ENCODE results near the gene RARRES2. TPM values are rescaled to one million over a fixed set of nuclear protein-coding genes. Genes with fewer than 3 reads are reported as not detected.

The RARRES2 gene
- polyA plus RNA-seq, 1 of the 3 experiments (the other 2 are of a cell fraction) = 0.43 TPM

DNA sequence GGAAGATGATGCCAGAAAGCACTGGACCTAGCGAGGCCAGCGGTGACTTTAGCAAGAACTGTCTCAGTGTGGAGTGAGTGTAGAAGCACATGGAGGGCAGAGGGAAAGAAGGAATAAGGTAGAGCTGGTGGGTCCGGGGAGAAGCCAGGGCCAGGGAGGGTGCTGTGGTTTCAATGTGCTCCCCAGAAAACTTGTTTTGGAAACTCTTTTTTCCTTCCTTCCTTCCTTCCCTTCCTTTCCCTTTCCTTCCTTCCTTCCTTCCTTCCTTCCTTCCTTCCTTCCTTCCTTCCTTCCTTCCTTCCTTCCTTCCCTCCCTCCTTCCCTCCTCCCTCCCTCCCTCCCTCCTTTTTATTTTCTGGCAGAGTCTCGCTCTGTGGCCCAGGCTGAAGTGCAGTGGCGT, 5.5 kb upstream of the RARRES2 start:
- WGBS (ENCODE audit: low lambda C conversion rate) = 60% methylated on average over 5 of the region's 5 CpGs
- no peak for TF ChIP-seq TAF1 (IDR thresholded peaks at IDR 0.05; ENCODE audit: borderline replicate concordance, low read depth, low read length)
- no peak for TF ChIP-seq MEF2A (IDR thresholded peaks at IDR 0.05; ENCODE audit: borderline replicate concordance, low read depth)
- TF ChIP-seq, protein P1, sequence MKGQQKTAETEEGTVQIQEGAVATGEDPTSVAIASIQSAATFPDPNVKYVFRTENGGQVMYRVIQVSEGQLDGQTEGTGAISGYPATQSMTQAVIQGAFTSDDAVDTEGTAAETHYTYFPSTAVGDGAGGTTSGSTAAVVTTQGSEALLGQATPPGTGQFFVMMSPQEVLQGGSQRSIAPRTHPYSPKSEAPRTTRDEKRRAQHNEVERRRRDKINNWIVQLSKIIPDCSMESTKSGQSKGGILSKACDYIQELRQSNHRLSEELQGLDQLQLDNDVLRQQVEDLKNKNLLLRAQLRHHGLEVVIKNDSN (IDR thresholded peaks at IDR 0.05; ENCODE audit: borderline replicate concordance, low read depth) = no peak
- TF ChIP-seq, protein P2, sequence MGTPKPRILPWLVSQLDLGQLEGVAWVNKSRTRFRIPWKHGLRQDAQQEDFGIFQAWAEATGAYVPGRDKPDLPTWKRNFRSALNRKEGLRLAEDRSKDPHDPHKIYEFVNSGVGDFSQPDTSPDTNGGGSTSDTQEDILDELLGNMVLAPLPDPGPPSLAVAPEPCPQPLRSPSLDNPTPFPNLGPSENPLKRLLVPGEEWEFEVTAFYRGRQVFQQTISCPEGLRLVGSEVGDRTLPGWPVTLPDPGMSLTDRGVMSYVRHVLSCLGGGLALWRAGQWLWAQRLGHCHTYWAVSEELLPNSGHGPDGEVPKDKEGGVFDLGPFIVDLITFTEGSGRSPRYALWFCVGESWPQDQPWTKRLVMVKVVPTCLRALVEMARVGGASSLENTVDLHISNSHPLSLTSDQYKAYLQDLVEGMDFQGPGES (IDR thresholded peaks at IDR 0.05; ENCODE audit: low read depth, low read length) = no peak
- POLR2A ChIA-PET = interaction anchor here (0.9 kb wide), 1 partner anchor 22 kb away, joined by 3 read pairs; the partner anchor contains the start of gene REPIN1

DNA sequence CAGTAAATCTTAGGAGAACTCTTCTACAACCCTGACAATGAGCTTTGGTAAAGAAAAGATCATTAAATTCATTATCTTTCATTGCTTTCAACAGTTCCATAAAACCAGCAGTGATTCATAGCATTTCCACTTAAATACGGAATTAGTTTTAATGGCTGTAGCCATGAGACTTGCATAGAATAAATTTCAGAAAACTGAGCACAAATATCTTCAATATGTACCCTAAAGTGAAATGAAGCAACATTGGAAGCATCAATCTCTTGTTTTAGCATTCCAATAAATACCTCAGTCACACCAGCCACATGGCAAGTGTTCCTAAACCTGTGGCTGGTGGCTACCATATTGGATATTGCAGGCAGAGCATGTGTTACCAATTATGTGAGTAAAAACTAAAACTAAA, 3.6 kb upstream of the RARRES2 start:
- POLR2A ChIA-PET = no interaction called here
- Histone ChIP-seq H3K9me3 (no peaks in the 10 kb centered on the region), H4K20me1 (ENCODE audit: insufficient read depth) (no peaks in the 10 kb centered on the region), H3K27ac (ENCODE audit: low read depth in 2 of 2, low read length in 1 of 2) (no peak overlapping the region), H3K79me2 (ENCODE audit: insufficient read depth) (no peaks in the 10 kb centered on the region), H3K9me2 (no peaks in the 10 kb centered on the region), H3K4me1 (ENCODE audit: control insufficient read depth in 1 of 2, insufficient read depth in 2 of 2, low read depth in 1 of 2, low read length in 1 of 2) (no peaks in the 10 kb centered on the region; a peak in 1 of 4 replicates), H3K4me2 (no peak overlapping the region), H3K27me3 (ENCODE audit: insufficient read depth) (peaks cover 8% of the 10 kb centered on the region; the same call in 1 of the 2 replicates), H3K9ac (no peak overlapping the region), H3F3A (replicated peaks; ENCODE audit: insufficient read depth) (no peaks in the 10 kb centered on the region), H2AFZ (ENCODE audit: low read depth) (no peak overlapping the region), H3K4me3 (ENCODE audit: low read depth in 2 of 2, low read length in 1 of 2) (no peak overlapping the region), H3K36me3 (replicated peaks in 1 of 2; ENCODE audit: control insufficient read depth in 1 of 2, insufficient read depth in 2 of 2, low read length in 1 of 2) (no peaks in the 10 kb centered on the region)
- DNase-seq = no peak
- CTCF ChIA-PET = interaction anchor here (0.6 to 2.0 kb wide), 4 partner anchors 10 to 36 kb away, joined by 3 to 10 read pairs (median 4); no protein-coding TSS in a partner anchor
- WGBS (ENCODE audit: low lambda C conversion rate) = 52% methylated on average over 1 of the region's 1 CpG
- no peak for TF ChIP-seq FOXM1 (IDR thresholded peaks at IDR 0.05; ENCODE audit: low read depth)
- TF ChIP-seq MXI1 (IDR thresholded peaks at IDR 0.05; ENCODE audit: low read depth, low read length) = no peak
- TF ChIP-seq, protein P3, sequence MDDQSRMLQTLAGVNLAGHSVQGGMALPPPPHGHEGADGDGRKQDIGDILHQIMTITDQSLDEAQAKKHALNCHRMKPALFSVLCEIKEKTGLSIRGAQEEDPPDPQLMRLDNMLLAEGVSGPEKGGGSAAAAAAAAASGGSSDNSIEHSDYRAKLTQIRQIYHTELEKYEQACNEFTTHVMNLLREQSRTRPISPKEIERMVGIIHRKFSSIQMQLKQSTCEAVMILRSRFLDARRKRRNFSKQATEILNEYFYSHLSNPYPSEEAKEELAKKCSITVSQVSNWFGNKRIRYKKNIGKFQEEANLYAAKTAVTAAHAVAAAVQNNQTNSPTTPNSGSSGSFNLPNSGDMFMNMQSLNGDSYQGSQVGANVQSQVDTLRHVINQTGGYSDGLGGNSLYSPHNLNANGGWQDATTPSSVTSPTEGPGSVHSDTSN (IDR thresholded peaks at IDR 0.05) = no peak
- no peak for TF ChIP-seq FOXJ3 (CRISPR knock-in tag; IDR thresholded peaks at IDR 0.05)
- TF ChIP-seq, protein P1 (IDR thresholded peaks at IDR 0.05; ENCODE audit: borderline replicate concordance, low read depth) = no peak
- TF ChIP-seq TEAD4 (IDR thresholded peaks at IDR 0.05; ENCODE audit: borderline replicate concordance, insufficient read depth) = no peak
- no peak for TF ChIP-seq ELF1 (IDR thresholded peaks at IDR 0.05)
- no peak for TF ChIP-seq EZH2phosphoT487 (IDR thresholded peaks at IDR 0.05; ENCODE audit: borderline replicate concordance, low read depth)
- TF ChIP-seq RAD21 (IDR thresholded peaks at IDR 0.05; ENCODE audit: low read length) = no peak
- TF ChIP-seq RCOR1 (IDR thresholded peaks at IDR 0.05; ENCODE audit: low read length) = no peak
- no peak for TF ChIP-seq JUND (IDR thresholded peaks at IDR 0.05)
- no peak for TF ChIP-seq TCF12 (IDR thresholded peaks at IDR 0.05)
- no peak for TF ChIP-seq RFX5 (IDR thresholded peaks at IDR 0.05; ENCODE audit: low read length)
- TF ChIP-seq, protein P4, sequence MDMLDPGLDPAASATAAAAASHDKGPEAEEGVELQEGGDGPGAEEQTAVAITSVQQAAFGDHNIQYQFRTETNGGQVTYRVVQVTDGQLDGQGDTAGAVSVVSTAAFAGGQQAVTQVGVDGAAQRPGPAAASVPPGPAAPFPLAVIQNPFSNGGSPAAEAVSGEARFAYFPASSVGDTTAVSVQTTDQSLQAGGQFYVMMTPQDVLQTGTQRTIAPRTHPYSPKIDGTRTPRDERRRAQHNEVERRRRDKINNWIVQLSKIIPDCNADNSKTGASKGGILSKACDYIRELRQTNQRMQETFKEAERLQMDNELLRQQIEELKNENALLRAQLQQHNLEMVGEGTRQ (IDR thresholded peaks at IDR 0.05; ENCODE audit: borderline replicate concordance, low read depth, low read length) = no peak
- TF ChIP-seq YY1 (IDR thresholded peaks at IDR 0.05; ENCODE audit: low read depth) = no peak
- no peak for TF ChIP-seq SMC3 (IDR thresholded peaks at IDR 0.05; ENCODE audit: low read depth, low read length)
- no peak for TF ChIP-seq GATA2 (CRISPR knock-in tag; IDR thresholded peaks at IDR 0.05)
- no peak for TF ChIP-seq GABPA (IDR thresholded peaks at IDR 0.05; ENCODE audit: low read depth)
- TF ChIP-seq, protein P2 (IDR thresholded peaks at IDR 0.05; ENCODE audit: low read depth, low read length) = no peak

More for the DNA sequence above, 5.5 kb upstream of the RARRES2 start:
- H2AFZ ChIP-seq (ENCODE audit: low read depth) = no peak overlapping the region
- no peak overlapping the region for H3K9ac ChIP-seq
- no peak for DNase-seq
- H3K4me3 ChIP-seq (ENCODE audit: low read depth in 2 of 2, low read length in 1 of 2) = no peak overlapping the region
- no peaks in the 10 kb centered on the region for H3K4me1 ChIP-seq (ENCODE audit: control insufficient read depth in 1 of 2, insufficient read depth in 2 of 2, low read depth in 1 of 2, low read length in 1 of 2)
- H3K9me2 ChIP-seq = no peaks in the 10 kb centered on the region
- no peaks in the 10 kb centered on the region for H3K9me3 ChIP-seq
- no peaks in the 10 kb centered on the region for H3K79me2 ChIP-seq (ENCODE audit: insufficient read depth)
- no peaks in the 10 kb centered on the region for H3F3A ChIP-seq (replicated peaks; ENCODE audit: insufficient read depth)
- H3K36me3 ChIP-seq (replicated peaks in 1 of 2; ENCODE audit: control insufficient read depth in 1 of 2, insufficient read depth in 2 of 2, low read length in 1 of 2) = no peaks in the 10 kb centered on the region
- H3K27me3 ChIP-seq (ENCODE audit: insufficient read depth) = peaks cover 6% of the 10 kb centered on the region; the same call in 1 of the 2 replicates
- CTCF ChIA-PET = interaction anchor here (0.9 to 1.2 kb wide), 3 partner anchors 9 kb away, joined by 3 to 8 read pairs (median 4); no protein-coding TSS in a partner anchor
- H3K4me2 ChIP-seq = no peak overlapping the region
- H4K20me1 ChIP-seq (ENCODE audit: insufficient read depth) = no peaks in the 10 kb centered on the region
- no peak overlapping the region for H3K27ac ChIP-seq (ENCODE audit: low read depth in 2 of 2, low read length in 1 of 2)

All from SK-N-SH (cell line).